GM12878 (cell line): Measurements from ENCODE around the gene PLEKHM3. TPM values are rescaled to one million over a fixed set of nuclear protein-coding genes. Genes with fewer than 3 reads are reported as not detected.

ENCODE experiments used
- ATF2 ChIP-seq: IDR thresholded peaks from 2 replicates; pipeline ENCODE4 v1.6.1; 2012; ENCODE audit warnings: low read length, inconsistent platforms
- BACH1 ChIP-seq: fragments of 450-650 bp; IDR thresholded peaks from 2 replicates; pipeline ENCODE4 v1.6.1; 2017; ENCODE audit warnings: mild to moderate bottlenecking, borderline replicate concordance
- CHD1 ChIP-seq: IDR thresholded peaks from 2 replicates; pipeline ENCODE4 v1.6.1; 2012; ENCODE audit warnings: low read depth, low read length, improper control_type of control experiment
- CREB1 ChIP-seq: IDR thresholded peaks from 2 replicates; pipeline ENCODE4 v1.6.1; 2012; ENCODE audit warnings: low read depth, mild to moderate bottlenecking, inconsistent platforms
- E2F4 ChIP-seq: IDR thresholded peaks from 2 replicates; pipeline ENCODE4 v1.6.1; 2012; ENCODE audit warnings: low read depth, low read length, improper control_type of control experiment
- ELK1 ChIP-seq: IDR thresholded peaks from 2 replicates; pipeline ENCODE4 v1.6.1; 2012; ENCODE audit warnings: low read depth, low read length, improper control_type of control experiment
- EZH2 ChIP-seq: IDR thresholded peaks from 2 replicates; pipeline ENCODE4 v1.6.1; 2012; ENCODE audit warnings: low read depth, mild to moderate bottlenecking, control low read depth, inconsistent platforms, low read length, borderline replicate concordance; ENCODE audit not compliant: control insufficient read depth
- FOS ChIP-seq: IDR thresholded peaks from 3 replicates; pipeline ENCODE4 v1.6.1; 2011; ENCODE audit warnings: borderline replicate concordance; ENCODE audit not compliant: insufficient read length; ENCODE audit errors: extremely low read depth
- HDGF ChIP-seq: fragments of 450-650 bp; IDR thresholded peaks from 2 replicates; pipeline ENCODE4 v1.6.1; 2016; ENCODE audit warnings: antibody characterized with exemption
- LARP7 ChIP-seq: fragments of 450-650 bp; IDR thresholded peaks from 2 replicates; pipeline ENCODE4 v1.6.1; 2017; ENCODE audit warnings: mild to moderate bottlenecking
- MEF2A ChIP-seq: IDR thresholded peaks from 2 replicates; pipeline ENCODE4 v1.6.1; 2011; ENCODE audit warnings: low read depth, mild to moderate bottlenecking, low read length, moderate library complexity; ENCODE audit not compliant: insufficient read depth
- NR2C1 ChIP-seq: fragments of 450-650 bp; IDR thresholded peaks from 2 replicates; pipeline ENCODE4 v1.6.1; 2017; ENCODE audit warnings: antibody characterized with exemption, mild to moderate bottlenecking, moderate library complexity
- RAD21 ChIP-seq: IDR thresholded peaks from 2 replicates; pipeline ENCODE4 v1.6.1; 2011; ENCODE audit warnings: mild to moderate bottlenecking, low read depth, low read length, moderate library complexity; ENCODE audit not compliant: insufficient read depth
- RB1 ChIP-seq: fragments of 450-650 bp; formaldehyde crosslinking; IDR thresholded peaks from 2 replicates; pipeline ENCODE4 v1.6.1; 2017; ENCODE audit warnings: mild to moderate bottlenecking, borderline replicate concordance
- RELB ChIP-seq: fragments of 450-650 bp; IDR thresholded peaks from 2 replicates; pipeline ENCODE4 v1.6.1; 2017; ENCODE audit warnings: low read depth, mild to moderate bottlenecking, moderate library complexity
- RUNX3 ChIP-seq: IDR thresholded peaks from 2 replicates; pipeline ENCODE4 v1.6.1; 2012; ENCODE audit warnings: low read length, inconsistent platforms
- SRF ChIP-seq, 2 experiments: IDR thresholded peaks; 2 replicates each; pipeline ENCODE4 v1.6.1; 2011; ENCODE audit warnings: low read depth in 2 of 2, low read length in 2 of 2, mild to moderate bottlenecking in 1 of 2, moderate library complexity in 1 of 2
- STAT3 ChIP-seq: IDR thresholded peaks from 2 replicates; pipeline ENCODE4 v1.6.1; 2011; ENCODE audit warnings: low read depth, low read length, improper control_type of control experiment
- SUPT20H ChIP-seq: IDR thresholded peaks from 2 replicates; pipeline ENCODE4 v1.6.1; 2011; ENCODE audit warnings: low read depth, mild to moderate bottlenecking, low read length, moderate library complexity, borderline replicate concordance; ENCODE audit not compliant: control insufficient read depth
- SUZ12 ChIP-seq: fragments of 200-600 bp; sonication (generic); IDR thresholded peaks from one replicate; pipeline ENCODE4 v1.6.1; 2018; ENCODE audit warnings: antibody characterized with exemption, mild to moderate bottlenecking; ENCODE audit not compliant: unreplicated experiment
- USF2 ChIP-seq: IDR thresholded peaks from 2 replicates; pipeline ENCODE4 v1.6.1; 2011; ENCODE audit warnings: low read depth, low read length, improper control_type of control experiment, borderline replicate concordance
- WRNIP1 ChIP-seq: IDR thresholded peaks from 2 replicates; pipeline ENCODE4 v1.6.1; 2011; ENCODE audit warnings: low read depth, low read length, improper control_type of control experiment, borderline replicate concordance
- ZSCAN29 ChIP-seq: fragments of 450-650 bp; IDR thresholded peaks from 2 replicates; pipeline ENCODE4 v1.6.1; 2017; ENCODE audit warnings: mild to moderate bottlenecking, moderate library complexity
- polyA plus RNA-seq, 11 experiments: library from polyadenylated mRNA; depleted of rRNA in 4 of 11; unstranded in 6 of 11; stranded (reverse) in 5 of 11; fragments of >200 nt; fragmentation: Nextera tagmentation in 4 of 11; fragmentation: Illumina TruSeq in 1 of 11; extraction: Ambion mirVana in 4 of 11; extraction: Trizol in 1 of 11; gene quantifications; 1 replicate in 1 of 11; 2 replicates in 10 of 11; pipeline versions ENCODE4 v1.2.1 to v1.2.3, GENCODE V29; 2011 to 2016; ENCODE audit warnings: inconsistent platforms in 2 of 11, missing spikeins in 2 of 11, low read depth in 1 of 11
- total RNA-seq, 4 experiments: library from RNA; depleted of rRNA in 3 of 4; stranded (reverse); fragments of >200 nt in 3 of 4; fragmentation: Illumina TruSeq in 1 of 4; extraction: Trizol in 1 of 4; gene quantifications; 2 replicates each; pipeline versions ENCODE4 v1.2.1 to v1.2.3, GENCODE V29; 2013 to 2021

Gene PLEKHM3
- total and polyA plus RNA-seq, 10 of the 15 experiments (the other 5 are each of a cell fraction or from before 2014, with no cell fraction given): 1.4 to 5.6 (median 3.0) TPM

- no peak for TF ChIP-seq USF2
- no peak for TF ChIP-seq STAT3
- TF ChIP-seq SUZ12: no peak
- no peak for TF ChIP-seq LARP7
- no peak for TF ChIP-seq CREB1
- TF ChIP-seq NR2C1: no peak
- TF ChIP-seq RB1: no peak
- no peak for TF ChIP-seq ZSCAN29
- no peak for TF ChIP-seq CHD1
- TF ChIP-seq BACH1: peak; percentile 53; the same call in 1 of the 2 replicates
- TF ChIP-seq EZH2: no peak
- no peak for TF ChIP-seq RAD21
- TF ChIP-seq SRF (IDR thresholded peaks at IDR 0.05; ENCODE audit: low read depth in 2 of 2, low read length in 2 of 2): no peak
- no peak for TF ChIP-seq ATF2
- no peak for TF ChIP-seq FOS
- no peak for TF ChIP-seq E2F4
- TF ChIP-seq WRNIP1: no peak
- TF ChIP-seq HDGF: no peak
- no peak for TF ChIP-seq MEF2A
- TF ChIP-seq RUNX3: peak; percentile 50
- no peak for TF ChIP-seq ELK1
- TF ChIP-seq SUPT20H: no peak
- no peak for TF ChIP-seq RELB
Measured at GRCh38 chr2:207869784-207870778, 155.2 kb downstream of the PLEKHM3 start (continued).
